GM18526 (cell line): ENCODE data around the gene BANK1.

ENCODE experiments used
- POLR2A ChIP-seq: IDR thresholded peaks from 3 replicates; pipeline ENCODE4 v1.6.1; 2011; ENCODE audit not compliant: insufficient read length; ENCODE audit errors: extremely low read depth

The BANK1 gene

GRCh38 chr4:101993002-101993841, 202.7 kb downstream of the BANK1 start:
- no peak for TF ChIP-seq POLR2A

- TF ChIP-seq POLR2A: no peak
Measured at GRCh38 chr4:101993842-101994775, 203.6 kb downstream of the BANK1 start.

- TF ChIP-seq POLR2A: no peak
Measured at GRCh38 chr4:102007959-102008425, 217.5 kb downstream of the BANK1 start.

- no peak for TF ChIP-seq POLR2A
Measured at GRCh38 chr4:102008711-102009110, 218.2 kb downstream of the BANK1 start.

- no peak for TF ChIP-seq POLR2A
Measured at GRCh38 chr4:102022343-102022742, 231.8 kb downstream of the BANK1 start.

GRCh38 chr4:102027961-102028360, 237.4 kb downstream of the BANK1 start:
- TF ChIP-seq POLR2A: no peak

GRCh38 chr4:102031406-102031805, 240.9 kb downstream of the BANK1 start:
- no peak for TF ChIP-seq POLR2A

- TF ChIP-seq POLR2A: no peak
Measured at GRCh38 chr4:102036016-102036415, 245.5 kb downstream of the BANK1 start.

- TF ChIP-seq POLR2A: no peak
Measured at GRCh38 chr4:102036619-102037376, 246.3 kb downstream of the BANK1 start.

GRCh38 chr4:102037566-102037965, 247.0 kb downstream of the BANK1 start:
- no peak for TF ChIP-seq POLR2A

GRCh38 chr4:102042871-102043802, 252.6 kb downstream of the BANK1 start:
- no peak for TF ChIP-seq POLR2A

GRCh38 chr4:102047616-102048015, 257.1 kb downstream of the BANK1 start:
- no peak for TF ChIP-seq POLR2A

- TF ChIP-seq POLR2A: no peak
Measured at GRCh38 chr4:102055805-102056204, 265.3 kb downstream of the BANK1 start.

- TF ChIP-seq POLR2A: no peak
Measured at GRCh38 chr4:102057122-102057521, 266.6 kb downstream of the BANK1 start.
